HEK293 (cell line): ENCODE data around the gene MTFR1L.

Source experiments
- BCL11A ChIP-seq: fragments of 450-650 bp; formaldehyde crosslinking; IDR thresholded peaks from 2 replicates; pipeline ENCODE4 v1.5.1; 2016; ENCODE audit warnings: low read depth, missing biosample characterization, missing genetic modification characterization
- GFI1B ChIP-seq: fragments of 450-650 bp; formaldehyde crosslinking; IDR thresholded peaks from 2 replicates; pipeline ENCODE4 v1.5.1; 2016; ENCODE audit warnings: missing biosample characterization, missing genetic modification characterization
- HOXC10 ChIP-seq: sonication (generic); formaldehyde crosslinking; IDR thresholded peaks from 2 replicates; pipeline ENCODE4 v1.8.1; 2023; ENCODE audit warnings: mild to moderate bottlenecking, missing genetic modification reagents
- HOXD13 ChIP-seq: sonication (generic); formaldehyde crosslinking; IDR thresholded peaks from 2 replicates; pipeline ENCODE4 v1.8.0; 2022; ENCODE audit warnings: missing genetic modification reagents, borderline replicate concordance
- KLF16 ChIP-seq: fragments of 450-650 bp; formaldehyde crosslinking; IDR thresholded peaks from 2 replicates; pipeline ENCODE4 v1.5.1; 2017; ENCODE audit warnings: missing biosample characterization, missing genetic modification characterization
- KLF9 ChIP-seq: fragments of 450-650 bp; formaldehyde crosslinking; IDR thresholded peaks from 2 replicates; pipeline ENCODE4 v1.5.1; 2016; ENCODE audit warnings: missing biosample characterization, missing genetic modification characterization, low read depth
- MEIS1 ChIP-seq: sonication (generic); formaldehyde crosslinking; IDR thresholded peaks from 2 replicates; pipeline ENCODE4 v1.8.1; 2022; ENCODE audit warnings: missing genetic modification reagents, mild to moderate bottlenecking, borderline replicate concordance
- PATZ1 ChIP-seq: fragments of 450-650 bp; formaldehyde crosslinking; IDR thresholded peaks from 2 replicates; pipeline ENCODE4 v1.5.1; 2016; ENCODE audit warnings: missing biosample characterization, missing genetic modification characterization
- SALL2 ChIP-seq: fragments of 450-650 bp; formaldehyde crosslinking; IDR thresholded peaks from 2 replicates; pipeline ENCODE4 v1.5.0; 2017; ENCODE audit warnings: missing biosample characterization, mild to moderate bottlenecking, missing genetic modification characterization, borderline replicate concordance
- ZFHX2 ChIP-seq: fragments of 450-650 bp; formaldehyde crosslinking; conservative IDR thresholded peaks from 2 replicates; pipeline ENCODE4 v1.5.1; 2016; ENCODE audit warnings: missing biosample characterization, missing genetic modification characterization
- ZNF146 ChIP-seq: fragments of 450-650 bp; formaldehyde crosslinking; IDR thresholded peaks from 2 replicates; pipeline ENCODE4 v1.5.1; 2016; ENCODE audit warnings: missing biosample characterization, missing genetic modification characterization
- ZNF175 ChIP-seq: fragments of 450-650 bp; formaldehyde crosslinking; IDR thresholded peaks from 2 replicates; pipeline ENCODE4 v1.5.1; 2016; ENCODE audit warnings: missing biosample characterization, missing genetic modification characterization
- ZNF239 ChIP-seq: fragments of 450-650 bp; formaldehyde crosslinking; IDR thresholded peaks from 2 replicates; pipeline ENCODE4 v1.5.1; 2016; ENCODE audit warnings: missing biosample characterization, missing genetic modification characterization
- ZNF302 ChIP-seq: fragments of 450-650 bp; formaldehyde crosslinking; IDR thresholded peaks from 2 replicates; pipeline ENCODE4 v1.5.1; 2016; ENCODE audit warnings: missing biosample characterization, missing genetic modification characterization, low read depth
- ZNF324 ChIP-seq: fragments of 450-650 bp; formaldehyde crosslinking; IDR thresholded peaks from 2 replicates; pipeline ENCODE4 v1.5.1; 2016; ENCODE audit warnings: missing biosample characterization, missing genetic modification characterization
- ZNF354C ChIP-seq: fragments of 450-650 bp; formaldehyde crosslinking; IDR thresholded peaks from 2 replicates; pipeline ENCODE4 v1.5.1; 2016; ENCODE audit warnings: missing biosample characterization, missing genetic modification characterization, low read depth, borderline replicate concordance
- ZNF510 ChIP-seq: fragments of 450-650 bp; formaldehyde crosslinking; IDR thresholded peaks from 2 replicates; pipeline ENCODE4 v1.5.1; 2018; ENCODE audit warnings: mild to moderate bottlenecking, missing genetic modification characterization, missing biosample characterization; ENCODE audit not compliant: insufficient replicate concordance
- ZNF600 ChIP-seq: fragments of 450-650 bp; formaldehyde crosslinking; IDR thresholded peaks from 2 replicates; pipeline ENCODE4 v1.5.1; 2016; ENCODE audit warnings: missing biosample characterization, missing genetic modification characterization
- ZNF629 ChIP-seq: fragments of 450-650 bp; formaldehyde crosslinking; IDR thresholded peaks from 2 replicates; pipeline ENCODE4 v1.5.1; 2017; ENCODE audit warnings: missing biosample characterization, missing genetic modification characterization
- ZNF639 ChIP-seq: fragments of 450-650 bp; formaldehyde crosslinking; IDR thresholded peaks from 2 replicates; pipeline ENCODE4 v1.5.1; 2016; ENCODE audit warnings: missing biosample characterization, missing genetic modification characterization
- ZNF654 ChIP-seq: fragments of 450-650 bp; formaldehyde crosslinking; IDR thresholded peaks from 2 replicates; pipeline ENCODE4 v1.5.1; 2016; ENCODE audit warnings: low read depth, missing biosample characterization, missing genetic modification characterization
- ZNF830 ChIP-seq: fragments of 450-650 bp; IDR thresholded peaks from 2 replicates; pipeline ENCODE4 v1.5.0; 2018; ENCODE audit warnings: missing biosample characterization, missing genetic modification characterization, low read depth, mild to moderate bottlenecking, moderate library complexity
- ZNF843 ChIP-seq: fragments of 450-650 bp; formaldehyde crosslinking; IDR thresholded peaks from 2 replicates; pipeline ENCODE4 v1.5.1; 2016; ENCODE audit warnings: missing biosample characterization, missing genetic modification characterization
- TF ChIP-seq, protein P1 (sequence below): fragments of 450-650 bp; IDR thresholded peaks from 2 replicates; pipeline ENCODE4 v1.5.1; 2018; ENCODE audit warnings: missing biosample characterization, mild to moderate bottlenecking, missing genetic modification characterization
- TF ChIP-seq, protein P2 (sequence below): fragments of 450-650 bp; formaldehyde crosslinking; IDR thresholded peaks from 2 replicates; pipeline ENCODE4 v1.5.1; 2016; ENCODE audit warnings: missing biosample characterization, missing genetic modification characterization
- TF ChIP-seq, protein P3 (sequence below): fragments of 450-650 bp; IDR thresholded peaks from 2 replicates; pipeline ENCODE4 v1.5.1; 2018; ENCODE audit warnings: missing biosample characterization, missing genetic modification characterization
- TF ChIP-seq, protein P4 (sequence below): fragments of 450-650 bp; formaldehyde crosslinking; IDR thresholded peaks from 2 replicates; pipeline ENCODE4 v1.5.1; 2016; ENCODE audit warnings: missing biosample characterization, missing genetic modification characterization, borderline replicate concordance

MTFR1L gene

GRCh38 chr1:25771221-25772114 is 48.3 kb upstream of the MTFR1L start (continued):
- TF ChIP-seq BCL11A (tag by site-specific recombination) (no peak), ZNF639 (no peak), ZNF146 (tag by site-specific recombination) (no peak), HOXC10 (CRISPR knock-in tag) (no peak), ZFHX2 (tag by site-specific recombination) (peak; percentile 51), PATZ1 (tag by site-specific recombination) (no peak; the same call in 1 of the 2 replicates), ZNF510 (tag by site-specific recombination) (no peak), ZNF324 (tag by site-specific recombination) (no peak), ZNF354C (tag by site-specific recombination) (no peak), ZNF239 (tag by site-specific recombination) (no peak), KLF9 (tag by site-specific recombination) (no peak), ZNF302 (tag by site-specific recombination) (no peak), SALL2 (tag by site-specific recombination) (no peak), ZNF830 (no peak), ZNF600 (tag by site-specific recombination) (peak; percentile 62; the same call in 1 of the 2 replicates), GFI1B (tag by site-specific recombination) (peak; percentile 88), HOXD13 (no peak), KLF16 (no peak), MEIS1 (CRISPR knock-in tag) (peak; percentile 71; the same call in 1 of the 2 replicates), ZNF843 (tag by site-specific recombination) (peak; percentile 85), ZNF654 (tag by site-specific recombination) (no peak), ZNF175 (tag by site-specific recombination) (no peak), ZNF629 (tag by site-specific recombination) (peak; percentile 28; the same call in 1 of the 2 replicates)
- TF ChIP-seq, protein P1, sequence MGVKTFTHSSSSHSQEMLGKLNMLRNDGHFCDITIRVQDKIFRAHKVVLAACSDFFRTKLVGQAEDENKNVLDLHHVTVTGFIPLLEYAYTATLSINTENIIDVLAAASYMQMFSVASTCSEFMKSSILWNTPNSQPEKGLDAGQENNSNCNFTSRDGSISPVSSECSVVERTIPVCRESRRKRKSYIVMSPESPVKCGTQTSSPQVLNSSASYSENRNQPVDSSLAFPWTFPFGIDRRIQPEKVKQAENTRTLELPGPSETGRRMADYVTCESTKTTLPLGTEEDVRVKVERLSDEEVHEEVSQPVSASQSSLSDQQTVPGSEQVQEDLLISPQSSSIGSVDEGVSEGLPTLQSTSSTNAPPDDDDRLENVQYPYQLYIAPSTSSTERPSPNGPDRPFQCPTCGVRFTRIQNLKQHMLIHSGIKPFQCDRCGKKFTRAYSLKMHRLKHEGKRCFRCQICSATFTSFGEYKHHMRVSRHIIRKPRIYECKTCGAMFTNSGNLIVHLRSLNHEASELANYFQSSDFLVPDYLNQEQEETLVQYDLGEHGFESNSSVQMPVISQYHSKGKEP (tag by site-specific recombination): peak; percentile 97
- TF ChIP-seq, protein P2, sequence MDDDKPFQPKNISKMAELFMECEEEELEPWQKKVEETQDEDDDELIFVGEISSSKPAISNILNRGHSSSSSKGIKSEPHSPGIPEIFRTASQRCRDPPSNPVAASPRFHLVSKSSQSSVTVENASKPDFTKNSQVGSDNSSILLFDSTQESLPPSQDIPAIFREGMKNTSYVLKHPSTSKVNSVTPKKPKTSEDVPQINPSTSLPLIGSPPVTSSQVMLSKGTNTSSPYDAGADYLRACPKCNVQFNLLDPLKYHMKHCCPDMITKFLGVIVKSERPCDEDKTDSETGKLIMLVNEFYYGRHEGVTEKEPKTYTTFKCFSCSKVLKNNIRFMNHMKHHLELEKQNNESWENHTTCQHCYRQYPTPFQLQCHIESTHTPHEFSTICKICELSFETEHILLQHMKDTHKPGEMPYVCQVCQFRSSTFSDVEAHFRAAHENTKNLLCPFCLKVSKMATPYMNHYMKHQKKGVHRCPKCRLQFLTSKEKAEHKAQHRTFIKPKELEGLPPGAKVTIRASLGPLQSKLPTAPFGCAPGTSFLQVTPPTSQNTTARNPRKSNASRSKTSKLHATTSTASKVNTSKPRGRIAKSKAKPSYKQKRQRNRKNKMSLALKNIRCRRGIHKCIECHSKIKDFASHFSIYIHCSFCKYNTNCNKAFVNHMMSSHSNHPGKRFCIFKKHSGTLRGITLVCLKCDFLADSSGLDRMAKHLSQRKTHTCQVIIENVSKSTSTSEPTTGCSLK (tag by site-specific recombination): no peak
- TF ChIP-seq, protein P3, sequence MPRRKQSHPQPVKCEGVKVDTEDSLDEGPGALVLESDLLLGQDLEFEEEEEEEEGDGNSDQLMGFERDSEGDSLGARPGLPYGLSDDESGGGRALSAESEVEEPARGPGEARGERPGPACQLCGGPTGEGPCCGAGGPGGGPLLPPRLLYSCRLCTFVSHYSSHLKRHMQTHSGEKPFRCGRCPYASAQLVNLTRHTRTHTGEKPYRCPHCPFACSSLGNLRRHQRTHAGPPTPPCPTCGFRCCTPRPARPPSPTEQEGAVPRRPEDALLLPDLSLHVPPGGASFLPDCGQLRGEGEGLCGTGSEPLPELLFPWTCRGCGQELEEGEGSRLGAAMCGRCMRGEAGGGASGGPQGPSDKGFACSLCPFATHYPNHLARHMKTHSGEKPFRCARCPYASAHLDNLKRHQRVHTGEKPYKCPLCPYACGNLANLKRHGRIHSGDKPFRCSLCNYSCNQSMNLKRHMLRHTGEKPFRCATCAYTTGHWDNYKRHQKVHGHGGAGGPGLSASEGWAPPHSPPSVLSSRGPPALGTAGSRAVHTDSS (tag by site-specific recombination): no peak
- TF ChIP-seq, protein P4, sequence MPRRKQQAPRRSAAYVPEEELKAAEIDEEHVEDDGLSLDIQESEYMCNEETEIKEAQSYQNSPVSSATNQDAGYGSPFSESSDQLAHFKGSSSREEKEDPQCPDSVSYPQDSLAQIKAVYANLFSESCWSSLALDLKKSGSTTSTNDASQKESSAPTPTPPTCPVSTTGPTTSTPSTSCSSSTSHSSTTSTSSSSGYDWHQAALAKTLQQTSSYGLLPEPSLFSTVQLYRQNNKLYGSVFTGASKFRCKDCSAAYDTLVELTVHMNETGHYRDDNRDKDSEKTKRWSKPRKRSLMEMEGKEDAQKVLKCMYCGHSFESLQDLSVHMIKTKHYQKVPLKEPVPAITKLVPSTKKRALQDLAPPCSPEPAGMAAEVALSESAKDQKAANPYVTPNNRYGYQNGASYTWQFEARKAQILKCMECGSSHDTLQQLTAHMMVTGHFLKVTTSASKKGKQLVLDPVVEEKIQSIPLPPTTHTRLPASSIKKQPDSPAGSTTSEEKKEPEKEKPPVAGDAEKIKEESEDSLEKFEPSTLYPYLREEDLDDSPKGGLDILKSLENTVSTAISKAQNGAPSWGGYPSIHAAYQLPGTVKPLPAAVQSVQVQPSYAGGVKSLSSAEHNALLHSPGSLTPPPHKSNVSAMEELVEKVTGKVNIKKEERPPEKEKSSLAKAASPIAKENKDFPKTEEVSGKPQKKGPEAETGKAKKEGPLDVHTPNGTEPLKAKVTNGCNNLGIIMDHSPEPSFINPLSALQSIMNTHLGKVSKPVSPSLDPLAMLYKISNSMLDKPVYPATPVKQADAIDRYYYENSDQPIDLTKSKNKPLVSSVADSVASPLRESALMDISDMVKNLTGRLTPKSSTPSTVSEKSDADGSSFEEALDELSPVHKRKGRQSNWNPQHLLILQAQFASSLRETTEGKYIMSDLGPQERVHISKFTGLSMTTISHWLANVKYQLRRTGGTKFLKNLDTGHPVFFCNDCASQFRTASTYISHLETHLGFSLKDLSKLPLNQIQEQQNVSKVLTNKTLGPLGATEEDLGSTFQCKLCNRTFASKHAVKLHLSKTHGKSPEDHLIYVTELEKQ: peak; percentile 57; the same call in 1 of the 2 replicates
